Neuronal stem cell (in vitro differentiated cells): ENCODE measurements around the gene ZBTB12.

Experiments used
- DNase-seq: peaks from one replicate; pipeline ENCODE4 v3.0.0-alpha.2; 2013; ENCODE audit warnings: low spot score
- H2AFZ ChIP-seq: one replicate; pipeline ENCODE4 v1.6.1; 2013; ENCODE audit warnings: mild to moderate bottlenecking, low read length, inconsistent platforms
- H2AK5ac ChIP-seq: 2 replicates; pipeline ENCODE4 v1.6.1; 2013; ENCODE audit warnings: low read depth, mild to moderate bottlenecking, inconsistent platforms, low read length, moderate library complexity, mixed read lengths
- H2BK120ac ChIP-seq: 2 replicates; pipeline ENCODE4 v1.6.1; 2013; ENCODE audit warnings: low read depth, mild to moderate bottlenecking, inconsistent platforms, low read length, moderate library complexity, mixed read lengths
- H2BK12ac ChIP-seq: one replicate; pipeline ENCODE4 v1.6.1; 2013; ENCODE audit warnings: low read length, inconsistent platforms
- H2BK15ac ChIP-seq: 2 replicates; pipeline ENCODE4 v1.6.1; 2013; ENCODE audit warnings: mild to moderate bottlenecking, low read length, inconsistent platforms, mixed read lengths
- H2BK5ac ChIP-seq: one replicate; pipeline ENCODE4 v1.6.1; 2013; ENCODE audit warnings: inconsistent platforms, mild to moderate bottlenecking, low read length, moderate library complexity
- H3K14ac ChIP-seq: one replicate; pipeline ENCODE4 v1.6.1; 2013; ENCODE audit warnings: low read length, inconsistent platforms
- H3K18ac ChIP-seq: 2 replicates; pipeline ENCODE4 v1.6.1; 2013; ENCODE audit warnings: low read length, inconsistent platforms
- H3K23ac ChIP-seq: 2 replicates; pipeline ENCODE4 v1.6.1; 2013; ENCODE audit warnings: low read depth, mild to moderate bottlenecking, mixed read lengths, low read length, inconsistent platforms; ENCODE audit not compliant: poor library complexity
- H3K27ac ChIP-seq: replicated peaks from 3 replicates; pipeline ENCODE4 v1.5.1; 2013; ENCODE audit warnings: low read length, inconsistent platforms
- H3K27me3 ChIP-seq, 3 experiments: 2 replicates each; pipeline ENCODE4 v1.6.1; 2013; ENCODE audit warnings: low read length in 3 of 3, mild to moderate bottlenecking in 2 of 3, inconsistent platforms in 1 of 3, low read depth in 1 of 3, mixed read lengths in 1 of 3, moderate library complexity in 1 of 3; ENCODE audit not compliant: control insufficient read depth in 3 of 3, insufficient read depth in 3 of 3
- H3K36me3 ChIP-seq, 2 donors: replicated peaks in 1 of 2; 2 replicates each; pipeline ENCODE4 v1.6.1; 2013; ENCODE audit warnings: low read length in 2 of 2; ENCODE audit not compliant: control insufficient read depth in 2 of 2, insufficient read depth in 2 of 2
- H3K4ac ChIP-seq: 2 replicates; pipeline ENCODE4 v1.6.1; 2013; ENCODE audit warnings: inconsistent platforms, mild to moderate bottlenecking, low read length, moderate library complexity
- H3K4me1 ChIP-seq, 2 donors: 1 replicate in 1 of 2; 2 replicates in 1 of 2; pipeline ENCODE4 v1.6.1; 2013; ENCODE audit warnings: low read length in 2 of 2, low read depth in 1 of 2; ENCODE audit not compliant: control insufficient read depth in 2 of 2, insufficient read depth in 1 of 2
- H3K4me2 ChIP-seq: one replicate; pipeline ENCODE4 v1.6.1; 2013; ENCODE audit warnings: mild to moderate bottlenecking, low read length, inconsistent platforms; ENCODE audit not compliant: insufficient read depth, poor library complexity, severe bottlenecking
- H3K4me3 ChIP-seq, 2 donors: 2 replicates each; pipeline ENCODE4 v1.5.1; 2013; ENCODE audit warnings: low read length in 2 of 2, mild to moderate bottlenecking in 2 of 2, inconsistent platforms in 1 of 2, moderate library complexity in 1 of 2
- H3K79me1 ChIP-seq: one replicate; pipeline ENCODE4 v1.6.1; 2013; ENCODE audit warnings: low read depth, mild to moderate bottlenecking, inconsistent platforms, low read length, moderate library complexity
- H3K9ac ChIP-seq: one replicate; pipeline ENCODE4 v1.6.1; 2013; ENCODE audit warnings: mild to moderate bottlenecking, low read depth, low read length, inconsistent platforms; ENCODE audit not compliant: poor library complexity
- H3K9me3 ChIP-seq, 2 donors: replicated peaks in 1 of 2; 2 replicates each; pipeline versions ENCODE3 to v1.6.1; 2013; ENCODE audit warnings: low read length in 2 of 2, mild to moderate bottlenecking in 2 of 2, inconsistent platforms in 1 of 2, low read depth in 1 of 2, mixed read lengths in 1 of 2, moderate library complexity in 1 of 2; ENCODE audit not compliant: control insufficient read depth in 2 of 2, insufficient read depth in 1 of 2
- H4K8ac ChIP-seq: one replicate; pipeline ENCODE4 v1.6.1; 2013; ENCODE audit warnings: low read depth, mild to moderate bottlenecking, inconsistent platforms, low read length, moderate library complexity
- H4K91ac ChIP-seq: one replicate; pipeline ENCODE4 v1.6.1; 2013; ENCODE audit warnings: low read length, low read depth, mild to moderate bottlenecking, inconsistent platforms; ENCODE audit not compliant: poor library complexity
- WGBS, 2 donors: extraction: QIAGEN DNeasy Blood & Tissue Kit; methylation state at CpG; one replicate each; pipeline ENCODE4 v1.1.7; 2013; ENCODE audit warnings: missing lambda C conversion rate in 2 of 2, mixed read lengths in 1 of 2; ENCODE audit not compliant: insufficient read length in 2 of 2, insufficient replicate concordance in 1 of 2; ENCODE audit errors: extremely low coverage in 2 of 2; 5-methylcytosine and 5-hydroxymethylcytosine counted together

The ZBTB12 gene

DNA sequence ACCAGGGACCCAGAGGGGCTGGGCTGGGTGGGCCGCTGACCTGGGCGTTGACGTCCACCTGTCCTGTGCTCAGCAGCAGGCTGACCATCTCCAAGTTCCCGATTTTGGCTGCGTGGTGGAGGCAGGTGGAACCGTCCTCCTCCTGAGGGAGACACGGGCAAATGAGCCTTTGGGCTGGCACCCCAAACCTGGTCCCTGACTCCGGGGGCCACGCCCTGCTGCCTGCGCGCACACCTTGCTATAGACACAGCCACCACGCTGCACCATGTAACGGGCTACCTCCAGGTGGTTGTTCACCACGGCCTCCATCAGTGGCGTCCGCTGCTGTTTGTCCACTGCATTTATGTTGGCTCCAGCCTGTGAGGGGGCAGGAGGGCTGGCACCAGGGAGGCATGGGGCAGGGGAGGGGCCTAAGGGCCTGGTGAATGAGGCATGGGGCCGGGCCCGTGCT, 15.3 kb downstream of the ZBTB12 start:
- Histone ChIP-seq H3K4me1 (no peaks in the 10 kb centered on the region), H4K91ac (no peak overlapping the region), H4K8ac (no peak overlapping the region), H3K14ac (no peak overlapping the region), H2BK5ac (no peak overlapping the region), H2BK120ac (no peak overlapping the region), H2AFZ (no peak overlapping the region), H2AK5ac (no peak overlapping the region), H3K27ac (no peak overlapping the region), H3K79me1 (peaks cover 11% of the 10 kb centered on the region), H3K36me3 (peaks cover 71 to 91% of the 10 kb centered on the region in 2 donors), H3K4me3 (no peak overlapping the region), H2BK12ac (peak overlapping the region; percentile 22), H3K9ac (no peak overlapping the region), H3K23ac (peak overlapping the region; percentile 31), H3K4me2 (no peak overlapping the region), H3K4ac (no peak overlapping the region), H3K18ac (peak overlapping the region; percentile 19), H3K27me3 (no peaks in the 10 kb centered on the region), H2BK15ac (no peak overlapping the region), H3K9me3 (peaks cover 0 to 2% of the 10 kb centered on the region in 2 donors)
- no CpG with 5 or more reads among the region's 18 CpGs for WGBS, 2 donors
- DNase-seq = no peak

DNA sequence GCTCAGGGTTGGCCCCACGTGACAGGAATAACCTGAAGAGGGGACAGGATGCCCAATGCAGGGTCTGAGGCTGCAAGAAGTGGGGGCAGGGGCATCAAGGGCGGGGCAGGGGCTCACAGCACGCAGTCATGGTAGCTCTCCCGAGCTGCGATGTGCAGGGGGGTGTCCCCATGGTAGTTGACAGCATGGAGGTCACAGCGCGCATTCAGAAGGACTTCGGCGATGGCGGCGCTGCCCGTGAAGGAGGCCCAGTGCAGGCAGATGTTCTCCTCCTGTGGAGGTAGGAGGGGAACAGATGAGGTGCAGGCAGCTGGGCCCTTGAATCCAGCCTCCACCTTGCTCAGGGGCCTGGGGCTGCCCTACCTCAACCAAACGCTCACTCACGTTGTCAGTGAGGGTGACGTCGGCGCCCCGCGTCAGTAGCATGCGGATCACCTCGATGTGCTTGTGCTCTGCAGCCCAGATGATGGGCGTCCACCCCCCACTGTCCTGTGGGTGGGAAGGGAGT, 17.3 kb downstream of the ZBTB12 start:
- H2AK5ac ChIP-seq = no peak overlapping the region
- peak overlapping the region; percentile 53 for H4K91ac ChIP-seq
- WGBS, 2 donors = no CpG with 5 or more reads among the region's 22 CpGs
- H3K9ac ChIP-seq = peak overlapping the region; percentile 60
- H3K4ac ChIP-seq = no peak overlapping the region
- H3K36me3 ChIP-seq = peaks cover 86 to 96% of the 10 kb centered on the region in 2 donors
- no peaks in the 10 kb centered on the region for H3K27me3 ChIP-seq
- no peak overlapping the region for H2BK15ac ChIP-seq
- peaks cover 11% of the 10 kb centered on the region for H3K79me1 ChIP-seq
- no peak overlapping the region for H2BK120ac ChIP-seq
- H3K18ac ChIP-seq = no peak overlapping the region
- no peak overlapping the region for H2BK12ac ChIP-seq
- peaks cover 0 to 2% of the 10 kb centered on the region in 2 donors for H3K9me3 ChIP-seq
- no peak overlapping the region for H3K4me2 ChIP-seq
- no peak overlapping the region for H3K14ac ChIP-seq
- H3K4me3 ChIP-seq = no peak overlapping the region
- no peak overlapping the region for H4K8ac ChIP-seq
- H3K4me1 ChIP-seq = no peaks in the 10 kb centered on the region
- H3K23ac ChIP-seq = peak overlapping the region; percentile 65
- H2AFZ ChIP-seq = no peak overlapping the region
- no peak overlapping the region for H2BK5ac ChIP-seq
- no peak overlapping the region for H3K27ac ChIP-seq
- no peak for DNase-seq

DNA sequence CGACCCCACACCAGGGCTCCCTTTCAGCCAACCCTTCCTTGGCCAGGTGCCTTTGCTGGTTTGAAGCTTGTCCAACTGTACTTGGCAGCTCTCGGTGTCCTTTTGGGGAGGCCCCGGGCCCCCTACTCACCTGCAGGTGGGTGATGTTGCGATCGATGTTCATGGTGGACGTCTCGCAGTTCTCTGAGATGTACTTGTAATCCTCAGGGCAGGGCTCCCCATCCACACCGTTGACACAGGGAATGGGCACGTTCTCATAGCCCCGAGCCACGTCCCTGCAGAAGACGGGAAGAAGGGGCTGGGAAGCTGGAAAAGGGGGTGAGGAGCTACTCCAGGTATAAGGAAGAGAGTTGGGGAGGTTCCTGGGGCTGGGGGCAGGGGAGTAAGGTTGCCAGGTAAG, 18.2 kb downstream of the ZBTB12 start:
- no peak overlapping the region for H2BK15ac ChIP-seq
- no peaks in the 10 kb centered on the region for H3K27me3 ChIP-seq
- no peak overlapping the region for H2AK5ac ChIP-seq
- H3K36me3 ChIP-seq = peaks cover 78 to 89% of the 10 kb centered on the region in 2 donors
- H2BK12ac ChIP-seq = no peak overlapping the region
- no peak overlapping the region for H3K18ac ChIP-seq
- no peak overlapping the region for H2BK120ac ChIP-seq
- H4K8ac ChIP-seq = no peak overlapping the region
- H4K91ac ChIP-seq = no peak overlapping the region
- H3K4me3 ChIP-seq = no peak overlapping the region
- H3K4me1 ChIP-seq = no peaks in the 10 kb centered on the region
- H3K27ac ChIP-seq = no peak overlapping the region
- H3K4ac ChIP-seq = no peak overlapping the region
- no peak overlapping the region for H2BK5ac ChIP-seq
- no peak overlapping the region for H3K4me2 ChIP-seq
- no peak overlapping the region for H3K14ac ChIP-seq
- no peak overlapping the region for H2AFZ ChIP-seq
- DNase-seq = no peak
- H3K79me1 ChIP-seq = peaks cover 8% of the 10 kb centered on the region
- no peak overlapping the region for H3K23ac ChIP-seq
- H3K9ac ChIP-seq = no peak overlapping the region
- H3K9me3 ChIP-seq = peaks cover 0 to 2% of the 10 kb centered on the region in 2 donors
- WGBS, 2 donors = no CpG with 5 or more reads among the region's 12 CpGs

DNA sequence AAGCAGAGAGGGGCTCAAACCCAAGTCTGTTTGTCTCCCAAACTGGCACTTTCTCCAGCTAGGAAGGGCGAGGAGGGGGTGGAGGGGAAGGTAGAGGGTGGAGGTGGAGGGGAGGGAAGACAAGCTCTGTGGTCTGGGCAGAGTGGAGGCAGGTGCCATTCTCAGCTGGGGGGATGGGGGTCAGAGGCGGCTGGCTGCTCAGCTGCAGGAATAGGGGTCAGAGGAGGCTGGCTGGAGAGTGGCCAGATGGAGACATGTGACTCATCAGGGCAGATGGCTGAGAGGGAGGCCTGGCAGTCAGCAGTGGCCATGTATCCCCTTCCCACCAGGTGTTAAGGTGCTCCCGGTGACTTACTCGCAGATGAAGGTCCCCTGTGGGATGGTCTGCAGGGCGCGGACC, 19.5 kb downstream of the ZBTB12 start:
- no peak overlapping the region for H4K91ac ChIP-seq
- H3K4ac ChIP-seq = no peak overlapping the region
- no peak overlapping the region for H3K23ac ChIP-seq
- H3K9ac ChIP-seq = no peak overlapping the region
- no peak overlapping the region for H2BK12ac ChIP-seq
- H2BK5ac ChIP-seq = no peak overlapping the region
- no peak overlapping the region for H3K14ac ChIP-seq
- H2BK120ac ChIP-seq = no peak overlapping the region
- H2BK15ac ChIP-seq = no peak overlapping the region
- H3K4me1 ChIP-seq = no peaks in the 10 kb centered on the region
- H3K4me3 ChIP-seq = no peak overlapping the region
- WGBS, 2 donors = no CpG with 5 or more reads among the region's 6 CpGs
- H3K18ac ChIP-seq = no peak overlapping the region
- H3K27ac ChIP-seq = no peak overlapping the region
- H3K9me3 ChIP-seq = peaks cover 0 to 2% of the 10 kb centered on the region in 2 donors
- H4K8ac ChIP-seq = no peak overlapping the region
- no peaks in the 10 kb centered on the region for H3K27me3 ChIP-seq
- H3K79me1 ChIP-seq = peaks cover 3% of the 10 kb centered on the region
- H2AK5ac ChIP-seq = no peak overlapping the region
- H3K36me3 ChIP-seq = peaks cover 64 to 76% of the 10 kb centered on the region in 2 donors
- no peak overlapping the region for H2AFZ ChIP-seq
- no peak for DNase-seq
- no peak overlapping the region for H3K4me2 ChIP-seq
